K562 (cell line): ENCODE data around the gene COL9A3. TPM values are rescaled to one million over a fixed set of nuclear protein-coding genes. Genes with fewer than 3 reads are reported as not detected.

ENCODE experiments used
- GATAD2B ChIP-seq: fragments of 450-650 bp; IDR thresholded peaks from 2 replicates; pipeline ENCODE4 v1.6.1; 2017; ENCODE audit warnings: mild to moderate bottlenecking, borderline replicate concordance
- IRF2 ChIP-seq: sonication (generic); formaldehyde crosslinking; IDR thresholded peaks from 2 replicates; pipeline ENCODE4 v1.8.1; 2022; ENCODE audit warnings: mild to moderate bottlenecking, missing genetic modification reagents
- MTF1 ChIP-seq: fragments of 250-450 bp; sonication (Bioruptor Pico); IDR thresholded peaks from 2 replicates; pipeline ENCODE4 v1.9.0; 2021; ENCODE audit warnings: moderate library complexity, mild to moderate bottlenecking, inconsistent platforms, borderline replicate concordance
- NCOA2 ChIP-seq, 2 experiments: fragments of 450-650 bp; IDR thresholded peaks; 2 replicates each; pipeline ENCODE4 v1.6.1; 2018; ENCODE audit warnings: mild to moderate bottlenecking in 2 of 2, moderate library complexity in 1 of 2; ENCODE audit not compliant: partially characterized antibody in 2 of 2
- SOX6 ChIP-seq: fragments of 450-650 bp; IDR thresholded peaks from 2 replicates; pipeline ENCODE4 v1.6.1; 2014; ENCODE audit warnings: mild to moderate bottlenecking
- SUPT5H ChIP-seq: fragments of 450-650 bp; IDR thresholded peaks from 2 replicates; pipeline ENCODE4 v1.6.1; 2016
- ZBTB33 ChIP-seq: sonication (generic); formaldehyde crosslinking; IDR thresholded peaks from 2 replicates; pipeline ENCODE4 v1.8.1; 2023; ENCODE audit warnings: mild to moderate bottlenecking, missing genetic modification reagents
- ZNF592 ChIP-seq: fragments of 450-650 bp; IDR thresholded peaks from 2 replicates; pipeline ENCODE4 v1.6.1; 2017; ENCODE audit warnings: antibody characterized with exemption, mild to moderate bottlenecking
- polyA plus RNA-seq, 8 experiments: library from polyadenylated mRNA; depleted of rRNA in 4 of 8; stranded (reverse) in 5 of 8; unstranded in 3 of 8; fragments of >200 nt; fragmentation: Nextera tagmentation in 2 of 8; fragmentation: Illumina TruSeq in 1 of 8; extraction: Ambion mirVana in 2 of 8; extraction: Trizol in 1 of 8; gene quantifications; 2 replicates each; pipeline versions ENCODE4 v1.2.1 to v1.2.3, GENCODE V29; 2011 to 2014; ENCODE audit warnings: inconsistent platforms in 1 of 8, missing spikeins in 1 of 8
- total RNA-seq, 7 experiments: library from RNA; depleted of rRNA in 6 of 7; stranded (reverse); fragments of >200 nt in 6 of 7; fragmentation: Illumina TruSeq in 2 of 7; extraction: Trizol in 2 of 7; gene quantifications; 2 replicates each; pipeline versions ENCODE4 v1.2.1 to v1.2.3, GENCODE V29; 2011 to 2021; ENCODE audit warnings: low replicate concordance in 1 of 7
- TF ChIP-seq, protein P1 (sequence below): fragments of 450-650 bp; IDR thresholded peaks from 2 replicates; pipeline ENCODE4 v1.6.1; 2018; ENCODE audit not compliant: partially characterized antibody
- TF ChIP-seq, protein P2 (sequence below): sonication (generic); formaldehyde crosslinking; IDR thresholded peaks from 2 replicates; pipeline ENCODE4 v1.8.0; 2023; ENCODE audit warnings: mild to moderate bottlenecking, missing genetic modification reagents

The COL9A3 gene
- total and polyA plus RNA-seq, 9 of the 15 experiments (the other 6 are each of a cell fraction or from before 2014, with no cell fraction given): 0.14 to 3.6 (median 0.88) TPM; not detected in 1

- TF ChIP-seq ZNF592: peak; percentile 47; the same call in 1 of the 2 replicates
- TF ChIP-seq SUPT5H: no peak
- TF ChIP-seq, protein P1, sequence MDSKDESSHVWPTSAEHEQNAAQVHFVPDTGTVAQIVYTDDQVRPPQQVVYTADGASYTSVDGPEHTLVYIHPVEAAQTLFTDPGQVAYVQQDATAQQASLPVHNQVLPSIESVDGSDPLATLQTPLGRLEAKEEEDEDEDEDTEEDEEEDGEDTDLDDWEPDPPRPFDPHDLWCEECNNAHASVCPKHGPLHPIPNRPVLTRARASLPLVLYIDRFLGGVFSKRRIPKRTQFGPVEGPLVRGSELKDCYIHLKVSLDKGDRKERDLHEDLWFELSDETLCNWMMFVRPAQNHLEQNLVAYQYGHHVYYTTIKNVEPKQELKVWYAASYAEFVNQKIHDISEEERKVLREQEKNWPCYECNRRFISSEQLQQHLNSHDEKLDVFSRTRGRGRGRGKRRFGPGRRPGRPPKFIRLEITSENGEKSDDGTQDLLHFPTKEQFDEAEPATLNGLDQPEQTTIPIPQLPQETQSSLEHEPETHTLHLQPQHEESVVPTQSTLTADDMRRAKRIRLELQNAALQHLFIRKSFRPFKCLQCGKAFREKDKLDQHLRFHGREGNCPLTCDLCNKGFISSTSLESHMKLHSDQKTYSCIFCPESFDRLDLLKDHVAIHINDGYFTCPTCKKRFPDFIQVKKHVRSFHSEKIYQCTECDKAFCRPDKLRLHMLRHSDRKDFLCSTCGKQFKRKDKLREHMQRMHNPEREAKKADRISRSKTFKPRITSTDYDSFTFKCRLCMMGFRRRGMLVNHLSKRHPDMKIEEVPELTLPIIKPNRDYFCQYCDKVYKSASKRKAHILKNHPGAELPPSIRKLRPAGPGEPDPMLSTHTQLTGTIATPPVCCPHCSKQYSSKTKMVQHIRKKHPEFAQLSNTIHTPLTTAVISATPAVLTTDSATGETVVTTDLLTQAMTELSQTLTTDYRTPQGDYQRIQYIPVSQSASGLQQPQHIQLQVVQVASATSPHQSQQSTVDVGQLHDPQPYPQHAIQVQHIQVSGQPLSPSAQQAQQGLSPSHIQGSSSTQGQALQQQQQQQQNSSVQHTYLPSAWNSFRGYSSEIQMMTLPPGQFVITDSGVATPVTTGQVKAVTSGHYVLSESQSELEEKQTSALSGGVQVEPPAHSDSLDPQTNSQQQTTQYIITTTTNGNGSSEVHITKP: peak; percentile 35
- TF ChIP-seq SOX6: peak; percentile 16; the same call in 1 of the 2 replicates
- no peak for TF ChIP-seq NCOA2 (IDR thresholded peaks at IDR 0.05; ENCODE audit: partially characterized antibody in 2 of 2)
- TF ChIP-seq IRF2 (CRISPR knock-in tag): no peak
- peak; percentile 52; the same call in 1 of the 2 replicates for TF ChIP-seq ZBTB33 (CRISPR knock-in tag)
- TF ChIP-seq MTF1: no peak
- peak; percentile 53; the same call in 1 of the 2 replicates for TF ChIP-seq GATAD2B
- TF ChIP-seq, protein P2, sequence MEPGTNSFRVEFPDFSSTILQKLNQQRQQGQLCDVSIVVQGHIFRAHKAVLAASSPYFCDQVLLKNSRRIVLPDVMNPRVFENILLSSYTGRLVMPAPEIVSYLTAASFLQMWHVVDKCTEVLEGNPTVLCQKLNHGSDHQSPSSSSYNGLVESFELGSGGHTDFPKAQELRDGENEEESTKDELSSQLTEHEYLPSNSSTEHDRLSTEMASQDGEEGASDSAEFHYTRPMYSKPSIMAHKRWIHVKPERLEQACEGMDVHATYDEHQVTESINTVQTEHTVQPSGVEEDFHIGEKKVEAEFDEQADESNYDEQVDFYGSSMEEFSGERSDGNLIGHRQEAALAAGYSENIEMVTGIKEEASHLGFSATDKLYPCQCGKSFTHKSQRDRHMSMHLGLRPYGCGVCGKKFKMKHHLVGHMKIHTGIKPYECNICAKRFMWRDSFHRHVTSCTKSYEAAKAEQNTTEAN (CRISPR knock-in tag): peak; percentile 77; the same call in 1 of the 2 replicates
Measured at GRCh38 chr20:62791301-62792181, 25.3 kb upstream of the COL9A3 start (continued).
